ENCODE results near the gene GPR87. TPM values are rescaled to one million over a fixed set of nuclear protein-coding genes. Genes with fewer than 3 reads are reported as not detected.

The GPR87 gene
- total and polyA plus RNA-seq, 2 donors, result 4.0 to 20.8 TPM

DNA sequence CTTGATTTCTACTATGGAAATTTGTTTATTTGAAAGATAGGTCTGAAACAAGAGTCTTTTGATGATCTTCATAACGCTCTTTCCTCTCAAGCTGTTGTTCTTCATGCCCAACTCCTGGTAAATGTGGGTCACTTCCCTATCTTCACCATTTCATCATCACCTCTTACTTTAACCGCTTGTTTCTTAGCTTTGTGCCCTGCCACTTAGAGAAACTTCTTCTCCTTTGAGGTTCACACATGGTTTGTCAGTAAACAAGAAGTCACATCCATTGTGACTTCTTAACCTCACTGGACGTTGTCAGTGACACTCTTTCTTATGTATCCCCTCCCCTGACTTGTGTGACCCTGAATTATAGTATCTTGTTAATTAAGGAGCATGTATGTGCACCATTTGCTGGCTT lies 29.7 kb upstream of the GPR87 start:
- 92% methylated on average over 3 of the region's 3 CpGs for WGBS
- Histone ChIP-seq H3K27me3 (ENCODE audit: control insufficient read depth in 2 of 2, insufficient read depth in 1 of 2, low read length in 1 of 2) (no peaks in the 10 kb centered on the region), H3K4me3 (ENCODE audit: low read length in 2 of 2) (no peak overlapping the region), H3K4me1 (ENCODE audit: control insufficient read depth in 2 of 2, insufficient read depth in 2 of 2, low read length in 2 of 2) (peaks cover 0 to 6% of the 10 kb centered on the region in 2 donors), H3K36me3 (ENCODE audit: control insufficient read depth in 2 of 2, insufficient read depth in 2 of 2, low read length in 1 of 2) (no peaks in the 10 kb centered on the region), H3K27ac (ENCODE audit: low read depth in 1 of 2, low read length in 1 of 2) (no peak overlapping the region), H3K9me3 (ENCODE audit: control insufficient read depth in 2 of 2, insufficient read depth in 1 of 2, low read length in 1 of 2) (no peaks in the 10 kb centered on the region)
- DNase-seq (ENCODE audit: low read depth in 6 of 9, low spot score in 9 of 9), result no peak

DNA sequence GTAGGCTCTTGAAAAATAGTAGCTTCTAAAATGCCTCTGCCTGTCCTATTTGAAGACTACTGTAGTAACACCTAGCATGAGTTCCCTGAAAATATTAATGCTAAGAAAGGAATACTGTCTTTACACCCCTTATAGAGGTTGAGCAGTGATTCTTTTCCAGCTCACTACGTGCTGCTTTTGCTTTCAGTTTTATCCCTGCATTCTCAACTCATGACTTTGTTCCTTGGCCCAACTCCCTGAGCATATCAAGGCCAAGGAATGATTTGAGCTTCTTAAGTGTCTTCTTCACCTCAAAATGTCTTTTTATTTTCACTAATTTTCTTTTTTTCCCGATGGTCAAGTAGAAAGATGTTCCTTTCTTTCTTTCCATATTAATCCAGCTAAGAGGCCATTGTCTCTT lies 29.2 kb upstream of the GPR87 start:
- H3K27me3 ChIP-seq (ENCODE audit: control insufficient read depth in 2 of 2, insufficient read depth in 1 of 2, low read length in 1 of 2), result no peaks in the 10 kb centered on the region
- DNase-seq (ENCODE audit: low read depth in 6 of 9, low spot score in 9 of 9), result no peak
- WGBS, result 82% methylated on average over 2 of the region's 2 CpGs
- H3K36me3 ChIP-seq (ENCODE audit: control insufficient read depth in 2 of 2, insufficient read depth in 2 of 2, low read length in 1 of 2), result no peaks in the 10 kb centered on the region
- H3K9me3 ChIP-seq (ENCODE audit: control insufficient read depth in 2 of 2, insufficient read depth in 1 of 2, low read length in 1 of 2), result no peaks in the 10 kb centered on the region
- H3K4me3 ChIP-seq (ENCODE audit: low read length in 2 of 2), result no peak overlapping the region
- H3K4me1 ChIP-seq (ENCODE audit: control insufficient read depth in 2 of 2, insufficient read depth in 2 of 2, low read length in 2 of 2), result peaks cover 0 to 6% of the 10 kb centered on the region in 2 donors
- H3K27ac ChIP-seq (ENCODE audit: low read depth in 1 of 2, low read length in 1 of 2), result no peak overlapping the region

DNA sequence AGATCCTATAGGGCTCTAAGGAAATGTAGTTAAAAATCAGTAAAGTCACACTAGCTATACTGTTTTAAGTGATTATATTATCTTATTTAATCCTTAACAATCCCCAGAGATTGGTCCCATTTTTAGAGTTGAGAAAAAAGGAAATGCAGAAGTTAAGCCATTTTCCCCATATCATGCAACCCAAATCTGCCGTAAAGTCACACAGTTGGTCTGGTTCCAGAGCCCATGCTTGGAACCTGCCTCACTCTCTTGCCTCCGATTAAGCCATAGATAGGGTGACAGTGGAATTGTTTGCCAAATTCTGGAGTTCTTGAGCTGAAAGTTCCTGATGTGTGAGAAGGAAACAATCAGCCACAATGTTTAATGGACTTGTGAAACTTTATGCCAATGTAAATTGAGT lies 15.1 kb upstream of the GPR87 start:
- Histone ChIP-seq H3K36me3 (ENCODE audit: control insufficient read depth in 2 of 2, insufficient read depth in 2 of 2, low read length in 1 of 2) (no peaks in the 10 kb centered on the region), H3K27me3 (ENCODE audit: control insufficient read depth in 2 of 2, insufficient read depth in 1 of 2, low read length in 1 of 2) (no peaks in the 10 kb centered on the region), H3K27ac (ENCODE audit: low read depth in 1 of 2, low read length in 1 of 2) (no peak overlapping the region), H3K4me3 (ENCODE audit: low read length in 2 of 2) (no peak overlapping the region), H3K4me1 (ENCODE audit: control insufficient read depth in 2 of 2, insufficient read depth in 2 of 2, low read length in 2 of 2) (peaks cover 6 to 7% of the 10 kb centered on the region in 2 donors), H3K9me3 (ENCODE audit: control insufficient read depth in 2 of 2, insufficient read depth in 1 of 2, low read length in 1 of 2) (no peaks in the 10 kb centered on the region)
- WGBS, result 95% methylated on average over 2 of the region's 2 CpGs
- no peak for DNase-seq (ENCODE audit: low read depth in 6 of 9, low spot score in 9 of 9)

DNA sequence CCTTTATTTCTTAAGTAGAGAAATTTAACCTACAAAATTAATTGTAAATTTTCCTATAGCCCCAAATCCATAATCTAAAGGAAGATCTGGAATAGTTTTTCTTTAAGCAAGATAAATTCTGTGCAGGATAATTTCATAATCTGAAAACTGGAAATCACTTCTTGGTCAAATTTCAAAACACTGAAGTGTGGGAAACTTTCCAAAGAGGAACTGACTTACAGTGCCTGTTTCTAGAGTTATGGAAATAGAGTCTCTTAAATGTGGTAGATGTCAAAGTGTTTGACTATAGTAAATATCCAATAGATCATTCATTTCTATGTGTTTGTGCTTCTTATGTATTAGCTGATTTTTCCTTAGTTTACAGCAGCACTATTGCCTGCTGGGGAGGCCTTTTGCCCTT lies 14.3 kb upstream of the GPR87 start:
- no peak for DNase-seq (ENCODE audit: low read depth in 6 of 9, low spot score in 9 of 9)
- Histone ChIP-seq H3K4me1 (ENCODE audit: control insufficient read depth in 2 of 2, insufficient read depth in 2 of 2, low read length in 2 of 2) (peaks cover 6 to 7% of the 10 kb centered on the region in 2 donors), H3K9me3 (ENCODE audit: control insufficient read depth in 2 of 2, insufficient read depth in 1 of 2, low read length in 1 of 2) (no peaks in the 10 kb centered on the region), H3K36me3 (ENCODE audit: control insufficient read depth in 2 of 2, insufficient read depth in 2 of 2, low read length in 1 of 2) (no peaks in the 10 kb centered on the region), H3K27ac (ENCODE audit: low read depth in 1 of 2, low read length in 1 of 2) (no peak overlapping the region), H3K27me3 (ENCODE audit: control insufficient read depth in 2 of 2, insufficient read depth in 1 of 2, low read length in 1 of 2) (no peaks in the 10 kb centered on the region), H3K4me3 (ENCODE audit: low read length in 2 of 2) (no peak overlapping the region)

DNA sequence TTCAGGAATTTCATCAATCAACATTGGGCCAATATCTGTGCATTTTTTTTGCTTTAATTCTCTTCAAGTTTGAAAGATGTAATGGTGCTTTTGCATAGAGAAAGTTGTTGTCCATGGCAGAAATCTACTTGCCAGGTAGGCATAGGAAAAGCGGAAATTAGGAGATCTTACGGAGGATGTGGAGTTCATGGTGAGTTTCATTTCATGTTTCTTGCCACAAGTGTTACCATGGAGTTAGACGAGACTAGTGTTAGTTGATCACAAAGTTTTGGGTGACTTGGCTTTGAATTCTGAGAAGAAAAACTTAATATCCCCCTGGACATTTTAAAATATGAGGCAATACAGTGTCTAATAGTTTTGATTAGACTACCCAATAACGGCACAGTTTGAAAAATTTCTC lies 13.8 kb upstream of the GPR87 start:
- H3K36me3 ChIP-seq (ENCODE audit: control insufficient read depth in 2 of 2, insufficient read depth in 2 of 2, low read length in 1 of 2), result no peaks in the 10 kb centered on the region
- no peak overlapping the region for H3K4me3 ChIP-seq (ENCODE audit: low read length in 2 of 2)
- no peaks in the 10 kb centered on the region for H3K9me3 ChIP-seq (ENCODE audit: control insufficient read depth in 2 of 2, insufficient read depth in 1 of 2, low read length in 1 of 2)
- no peak overlapping the region for H3K27ac ChIP-seq (ENCODE audit: low read depth in 1 of 2, low read length in 1 of 2)
- WGBS, result 85% methylated on average over 4 of the region's 4 CpGs
- H3K27me3 ChIP-seq (ENCODE audit: control insufficient read depth in 2 of 2, insufficient read depth in 1 of 2, low read length in 1 of 2), result no peaks in the 10 kb centered on the region
- no peak for DNase-seq (ENCODE audit: low read depth in 6 of 9, low spot score in 9 of 9)
- H3K4me1 ChIP-seq (ENCODE audit: control insufficient read depth in 2 of 2, insufficient read depth in 2 of 2, low read length in 2 of 2), result peaks cover 6 to 7% of the 10 kb centered on the region in 2 donors

DNA sequence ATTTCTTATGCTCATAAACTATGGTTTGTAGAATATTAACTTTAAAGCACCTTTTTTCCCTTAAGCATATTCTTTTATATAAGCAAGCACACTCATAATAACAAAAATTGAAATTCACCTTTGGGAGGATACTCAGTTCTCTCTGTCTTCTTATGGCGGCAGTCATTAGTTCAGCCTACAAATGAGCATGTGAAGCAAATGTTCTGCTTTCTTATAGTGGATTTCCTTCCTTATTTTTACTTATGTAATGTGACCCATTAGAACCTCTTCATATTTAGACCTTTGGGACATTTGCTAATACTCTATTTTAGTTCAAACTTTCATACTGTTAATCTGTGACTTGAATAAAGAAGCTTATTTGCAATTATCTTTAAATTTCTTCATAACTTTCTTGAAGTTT lies 12.7 kb upstream of the GPR87 start, which contains the start of gene P2RY13:
TSS of gene P2RY13 (minus strand) at position 187 of the 400 bp plus-strand sequence. CDS start at position 166, 21 bp downstream.
- peak within 1 kb of the TSS; percentile 30 to 46 for H3K4me3 ChIP-seq (ENCODE audit: low read length in 2 of 2)
- peaks cover 6 to 7% of the 10 kb centered on the region in 2 donors for H3K4me1 ChIP-seq (ENCODE audit: control insufficient read depth in 2 of 2, insufficient read depth in 2 of 2, low read length in 2 of 2)
- H3K27ac ChIP-seq (ENCODE audit: low read depth in 1 of 2, low read length in 1 of 2), result peak within 1 kb of the TSS; percentile 66 to 85
- H3K36me3 ChIP-seq (ENCODE audit: control insufficient read depth in 2 of 2, insufficient read depth in 2 of 2, low read length in 1 of 2), result no peaks in the 10 kb centered on the region
- H3K9me3 ChIP-seq (ENCODE audit: control insufficient read depth in 2 of 2, insufficient read depth in 1 of 2, low read length in 1 of 2), result no peaks in the 10 kb centered on the region
- H3K27me3 ChIP-seq (ENCODE audit: control insufficient read depth in 2 of 2, insufficient read depth in 1 of 2, low read length in 1 of 2), result no peaks in the 10 kb centered on the region
- DNase-seq (ENCODE audit: low read depth in 6 of 9, low spot score in 9 of 9), result no peak
- WGBS, result 97% methylated on average over 1 of the region's 1 CpG

DNA sequence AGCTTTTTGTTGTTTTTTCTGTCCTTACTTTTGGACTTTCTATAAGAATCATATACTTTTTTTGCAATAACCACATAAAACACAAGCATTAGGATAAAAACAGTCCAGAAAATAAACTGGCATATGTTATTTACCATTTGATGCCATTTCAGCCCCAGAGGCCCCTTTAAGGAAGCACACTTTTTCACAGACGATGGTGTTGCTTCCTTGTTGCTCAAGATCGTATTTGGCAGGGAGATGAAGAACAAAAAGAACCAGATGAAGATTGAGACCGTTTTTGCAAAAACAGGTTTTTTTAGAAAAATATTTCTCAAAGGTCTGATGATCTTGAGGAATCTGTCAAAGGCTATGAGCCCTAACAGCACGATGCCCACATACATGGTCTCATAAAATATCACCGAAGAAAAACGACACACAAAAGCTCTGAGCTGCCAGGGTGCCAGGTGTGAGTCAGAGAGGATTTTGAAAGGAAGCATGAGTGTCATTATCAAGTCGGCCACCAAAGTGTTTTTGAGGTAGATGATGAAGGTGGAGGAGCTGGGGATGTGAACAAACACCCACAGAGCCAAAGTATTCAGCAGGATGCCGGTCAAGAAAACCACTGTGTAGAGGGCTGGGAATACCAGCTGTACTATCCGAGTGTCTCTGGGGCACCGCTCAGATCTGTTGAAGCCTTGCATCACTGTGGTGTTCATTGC lies 11.8 kb upstream of the GPR87 start:
- DNase-seq (ENCODE audit: low read depth in 6 of 9, low spot score in 9 of 9), result peak; percentile 27 to 76 (median 47)
- Histone ChIP-seq H3K36me3 (ENCODE audit: control insufficient read depth in 2 of 2, insufficient read depth in 2 of 2, low read length in 1 of 2) (no peaks in the 10 kb centered on the region), H3K27ac (ENCODE audit: low read depth in 1 of 2, low read length in 1 of 2) (peak overlapping the region; percentile 66 to 85), H3K27me3 (ENCODE audit: control insufficient read depth in 2 of 2, insufficient read depth in 1 of 2, low read length in 1 of 2) (no peaks in the 10 kb centered on the region), H3K4me1 (ENCODE audit: control insufficient read depth in 2 of 2, insufficient read depth in 2 of 2, low read length in 2 of 2) (peaks cover 6 to 7% of the 10 kb centered on the region in 2 donors), H3K9me3 (ENCODE audit: control insufficient read depth in 2 of 2, insufficient read depth in 1 of 2, low read length in 1 of 2) (no peaks in the 10 kb centered on the region), H3K4me3 (ENCODE audit: low read length in 2 of 2) (peak overlapping the region; percentile 30 to 46)
- 8% methylated on average over 10 of the region's 10 CpGs for WGBS

DNA sequence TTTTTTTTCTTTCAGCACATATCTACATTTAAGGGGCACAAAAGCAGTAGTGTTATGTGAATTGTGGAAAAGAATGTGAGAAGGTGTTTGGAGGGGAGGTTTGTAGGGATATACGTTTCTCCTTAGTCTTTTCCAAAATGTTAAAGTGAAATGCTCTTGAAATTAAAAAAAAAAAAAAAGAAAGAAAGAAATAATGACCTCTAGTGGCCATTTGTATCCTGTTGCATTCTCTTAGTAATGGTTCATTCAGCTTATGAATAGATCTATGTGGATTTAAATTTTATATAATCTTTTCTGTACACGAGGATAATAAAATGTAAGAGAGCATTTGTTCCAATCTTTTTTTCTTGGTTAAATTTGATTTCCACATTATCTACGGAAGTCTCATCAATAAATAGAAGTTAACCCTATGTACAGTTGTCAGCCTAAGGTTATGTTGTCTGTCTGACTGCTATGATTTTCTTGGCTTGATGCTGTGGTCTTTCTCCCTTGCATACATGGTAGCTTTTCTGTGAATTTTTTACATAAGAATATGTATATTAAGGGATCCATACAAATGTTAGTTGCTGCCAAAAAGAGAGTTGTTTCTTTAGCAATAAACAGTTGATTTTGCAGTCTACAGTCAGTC lies 11.1 kb upstream of the GPR87 start:
- Histone ChIP-seq H3K9me3 (ENCODE audit: control insufficient read depth in 2 of 2, insufficient read depth in 1 of 2, low read length in 1 of 2) (no peaks in the 10 kb centered on the region), H3K4me3 (ENCODE audit: low read length in 2 of 2) (no peak overlapping the region), H3K27ac (ENCODE audit: low read depth in 1 of 2, low read length in 1 of 2) (peak overlapping the region in 1 of 2 donors; percentile 85), H3K27me3 (ENCODE audit: control insufficient read depth in 2 of 2, insufficient read depth in 1 of 2, low read length in 1 of 2) (no peaks in the 10 kb centered on the region), H3K4me1 (ENCODE audit: control insufficient read depth in 2 of 2, insufficient read depth in 2 of 2, low read length in 2 of 2) (peaks cover 6 to 7% of the 10 kb centered on the region in 2 donors), H3K36me3 (ENCODE audit: control insufficient read depth in 2 of 2, insufficient read depth in 2 of 2, low read length in 1 of 2) (no peaks in the 10 kb centered on the region)
- 51% methylated on average over 3 of the region's 3 CpGs for whole genome bisulfite sequencing
- peak in 1 of 9 donors; percentile 47 for DNase-seq (ENCODE audit: low read depth in 6 of 9, low spot score in 9 of 9)

DNA sequence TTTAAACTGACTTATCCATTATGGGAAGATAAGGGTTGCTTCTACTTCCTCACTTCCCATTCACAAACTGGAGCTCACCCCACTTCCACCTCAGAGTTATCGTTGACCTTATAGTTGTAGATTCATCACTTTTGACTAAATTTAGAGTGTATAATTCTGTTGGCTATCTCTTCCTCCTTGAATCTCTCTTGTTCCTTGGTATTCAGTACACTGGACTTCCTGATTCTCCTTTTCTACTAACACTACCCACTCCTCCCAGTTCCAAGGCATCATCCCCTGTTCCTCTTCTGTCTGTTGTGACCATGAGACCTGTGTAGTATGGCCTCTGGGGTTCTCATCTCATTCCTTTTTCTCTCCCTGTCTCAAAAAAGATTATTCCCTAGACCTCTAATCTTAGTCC lies 5.9 kb upstream of the GPR87 start:
- Histone ChIP-seq H3K9me3 (ENCODE audit: control insufficient read depth in 2 of 2, insufficient read depth in 1 of 2, low read length in 1 of 2) (no peaks in the 10 kb centered on the region), H3K36me3 (ENCODE audit: control insufficient read depth in 2 of 2, insufficient read depth in 2 of 2, low read length in 1 of 2) (no peaks in the 10 kb centered on the region), H3K4me1 (ENCODE audit: control insufficient read depth in 2 of 2, insufficient read depth in 2 of 2, low read length in 2 of 2) (no peaks in the 10 kb centered on the region), H3K27me3 (ENCODE audit: control insufficient read depth in 2 of 2, insufficient read depth in 1 of 2, low read length in 1 of 2) (no peaks in the 10 kb centered on the region), H3K27ac (ENCODE audit: low read depth in 1 of 2, low read length in 1 of 2) (no peak overlapping the region), H3K4me3 (ENCODE audit: low read length in 2 of 2) (no peak overlapping the region)
- WGBS, result 97% methylated on average over 1 of the region's 1 CpG
- no peak for DNase-seq (ENCODE audit: low read depth in 6 of 9, low spot score in 9 of 9)

Measured in thymus (tissue), 11 donors.